Pancreas (tissue), 10 donors: ENCODE measurements around the gene UCKL1. TPM values are rescaled to one million over a fixed set of nuclear protein-coding genes. Genes with fewer than 3 reads are reported as not detected.
"Not testable (repeated sequence)": the region's sequence is repeated elsewhere in the genome, so short reads cannot be mapped to it uniquely, and the experiment has no call there.

Experiments
- ATAC-seq, 4 donors: fragments of 200-7000 bp; cut with Tn5 transposase; one replicate each; pipeline versions ENCODE4 v1.8.0 to v1.9.1; 2020; ENCODE audit warnings: mild to moderate bottlenecking in 4 of 4, moderate library complexity in 4 of 4
- DNase-seq, 6 donors: peaks; one replicate each; pipeline ENCODE4 v3.0.0-alpha.2; 2020
- FAIRE-seq: peaks from 2 replicates; lab custom pipeline; 2012; peaks lifted over from hg19 to GRCh38; lab: Jason Lieb, UNC
- H3K27ac ChIP-seq, 4 donors: fragments of 200-600 bp; sonication (generic); 1 replicate in 3 of 4; 2 replicates in 1 of 4; pipeline versions ENCODE4 v1.5.0 to v1.8.0; 2020
- H3K27me3 ChIP-seq, 4 donors: fragments of 200-600 bp; one replicate each; pipeline ENCODE4 v1.8.0; 2021
- H3K36me3 ChIP-seq, 3 donors: fragments of 200-600 bp; sonication (generic) in 1 of 3; one replicate each; pipeline versions ENCODE4 v1.5.0 to v1.8.0; 2020 to 2021
- H3K4me1 ChIP-seq, 3 donors: fragments of 200-600 bp; one replicate each; pipeline ENCODE4 v1.8.0; 2021
- H3K4me3 ChIP-seq, 4 donors: fragments of 200-600 bp; sonication (generic) in 2 of 4; one replicate each; pipeline versions ENCODE4 v1.5.0 to v1.8.0; 2020 to 2021
- H3K9me3 ChIP-seq, 4 donors: fragments of 200-600 bp; one replicate each; pipeline ENCODE4 v1.8.0; 2021
- WGBS, 2 donors: extraction: QIAGEN DNeasy Blood & Tissue Kit; methylation state at CpG; one replicate each; pipeline ENCODE4 v1.1.7; 2013; 5-methylcytosine and 5-hydroxymethylcytosine counted together
- intact Hi-C, 3 donors: fragments of 100-400 bp; cut with DNase I; formaldehyde crosslinking; loops; one replicate each; pipeline versions ENCODE4 v1.11.1 to v1.14.2; 2022
- polyA plus RNA-seq, 2 donors: library from polyadenylated mRNA; stranded (reverse); fragments of 200-250 nt; gene quantifications; one replicate each; pipeline ENCODE4 v1.2.3, GENCODE V29; 2013
- total RNA-seq, 6 donors: library from RNA; stranded (reverse); fragmentation: NEBNext Ultra II Directional in 4 of 6; extraction: Animal tissue kit (Norgen Biotek cat#: 25700) in 4 of 6; gene quantifications; one replicate each; pipeline versions ENCODE4 v1.2.1 to v1.2.4, GENCODE V29; 2021 to 2023
- TF ChIP-seq, protein P1 (sequence below), 4 donors: fragments of 200-600 bp; sonication (generic) in 3 of 4; IDR thresholded peaks; one replicate each; pipeline versions ENCODE4 v1.5.0 to v1.8.0; 2021; ENCODE audit warnings: antibody characterized with exemption in 4 of 4
- donor health status: healthy with polysubstance abuse.
- donor health status: DM: no; HTN: no; CAD: no; lungs with moderate emphysema.
- donor health status: DM: no; HTN: no; CAD: no.
- donor health status: control.
- donor health status: control.
- donor health status: Bipolar disorder and iron deficiency.
- donor health status: DM: yes; HTN: yes; CAD: no.
- donor health status: DM: no; HTN: no; CAD: no.
- donor health status: DM: no; HTN: no; CAD: no.
- donor health status: DM: yes; HTN: yes; CAD: no.

Gene UCKL1
- total and polyA plus RNA-seq, 8 donors, result 13.9 to 84.7 (median 18.1) TPM

DNA sequence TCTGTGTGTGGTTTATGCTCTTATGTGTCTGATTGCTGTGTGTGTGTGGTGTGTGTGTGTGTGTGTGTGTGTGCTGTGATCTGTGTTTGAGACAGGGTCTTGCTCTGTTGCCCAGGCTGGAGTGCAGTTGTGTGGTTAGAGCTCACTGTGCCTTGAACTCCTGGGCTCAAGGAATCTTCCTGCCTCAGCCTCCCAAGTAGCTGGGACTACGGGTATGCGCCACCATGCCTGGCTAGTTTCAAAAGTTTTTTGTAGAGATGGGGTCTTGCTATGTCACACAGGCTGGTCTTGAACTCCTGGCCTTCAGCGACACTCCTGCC is 16.9 kb upstream of the UCKL1 start:
- H3K27me3 ChIP-seq, result no peaks in the 10 kb centered on the region
- ATAC-seq (no peak), DNase-seq (no peak), FAIRE-seq (no peak)
- TF ChIP-seq, protein P1, sequence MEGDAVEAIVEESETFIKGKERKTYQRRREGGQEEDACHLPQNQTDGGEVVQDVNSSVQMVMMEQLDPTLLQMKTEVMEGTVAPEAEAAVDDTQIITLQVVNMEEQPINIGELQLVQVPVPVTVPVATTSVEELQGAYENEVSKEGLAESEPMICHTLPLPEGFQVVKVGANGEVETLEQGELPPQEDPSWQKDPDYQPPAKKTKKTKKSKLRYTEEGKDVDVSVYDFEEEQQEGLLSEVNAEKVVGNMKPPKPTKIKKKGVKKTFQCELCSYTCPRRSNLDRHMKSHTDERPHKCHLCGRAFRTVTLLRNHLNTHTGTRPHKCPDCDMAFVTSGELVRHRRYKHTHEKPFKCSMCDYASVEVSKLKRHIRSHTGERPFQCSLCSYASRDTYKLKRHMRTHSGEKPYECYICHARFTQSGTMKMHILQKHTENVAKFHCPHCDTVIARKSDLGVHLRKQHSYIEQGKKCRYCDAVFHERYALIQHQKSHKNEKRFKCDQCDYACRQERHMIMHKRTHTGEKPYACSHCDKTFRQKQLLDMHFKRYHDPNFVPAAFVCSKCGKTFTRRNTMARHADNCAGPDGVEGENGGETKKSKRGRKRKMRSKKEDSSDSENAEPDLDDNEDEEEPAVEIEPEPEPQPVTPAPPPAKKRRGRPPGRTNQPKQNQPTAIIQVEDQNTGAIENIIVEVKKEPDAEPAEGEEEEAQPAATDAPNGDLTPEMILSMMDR (IDR thresholded peaks at IDR 0.05), result no peak
- no peaks in the 10 kb centered on the region for H3K36me3 ChIP-seq
- H3K4me3 ChIP-seq, result no peak overlapping the region
- WGBS, 2 donors, result 83 to 88% methylated on average over 3 of the region's 3 CpGs
- no peaks in the 10 kb centered on the region for H3K9me3 ChIP-seq
- no peak overlapping the region for H3K27ac ChIP-seq
- H3K4me1 ChIP-seq, result peaks cover 0 to 9% (median 0%) of the 10 kb centered on the region in 3 donors
- intact Hi-C loops, result loop anchor here in 1 of 3 donors (5.0 kb wide), 1 partner anchor 191 kb away; no protein-coding TSS in a partner anchor

DNA sequence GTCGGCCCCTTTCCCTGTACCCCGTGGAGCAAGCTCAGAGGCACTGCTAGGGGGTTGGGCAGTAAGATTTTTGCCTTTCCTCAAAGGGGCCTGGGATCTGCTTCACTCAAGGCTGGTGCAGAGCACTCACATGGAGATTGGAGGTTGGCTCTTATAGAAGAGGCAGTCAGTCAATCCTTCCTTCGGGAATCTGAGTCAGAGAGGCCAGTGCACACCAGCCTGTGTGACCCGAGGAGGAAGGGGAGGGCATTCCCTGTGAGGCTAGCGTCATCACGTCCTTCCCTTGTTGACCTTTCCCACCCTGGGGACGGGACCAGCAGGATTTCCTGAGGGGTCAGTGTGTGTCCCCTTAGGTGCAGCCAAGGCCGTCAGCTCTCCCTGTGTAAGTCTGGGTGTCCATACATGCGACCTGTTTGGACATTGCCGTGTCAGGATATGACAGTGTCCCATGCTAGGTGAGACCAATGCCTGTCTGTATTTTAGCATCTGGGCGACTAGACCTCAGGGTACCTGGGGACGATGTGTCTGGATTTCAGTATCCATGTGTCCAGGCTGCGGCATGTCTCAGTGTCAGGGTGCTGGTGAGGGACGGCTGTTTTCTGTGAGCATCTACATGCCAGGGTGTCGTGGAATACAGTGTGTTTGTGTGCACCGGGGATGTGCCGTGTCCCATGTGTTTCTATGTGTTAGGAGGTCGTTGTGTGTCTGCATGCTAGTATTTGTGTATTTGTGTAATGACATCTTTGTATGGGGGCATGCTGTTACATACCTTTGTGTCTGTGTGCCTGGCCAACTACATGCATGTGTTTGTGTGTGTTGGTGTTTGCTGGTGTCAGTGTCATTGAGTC is 16.3 kb upstream of the UCKL1 start:
- peaks cover 0 to 9% (median 0%) of the 10 kb centered on the region in 3 donors for H3K4me1 ChIP-seq
- ATAC-seq, result no peak
- TF ChIP-seq, protein P1 (IDR thresholded peaks at IDR 0.05), result no peak
- 62 to 67% methylated on average over 18 of the region's 18 CpGs for WGBS, 2 donors
- DNase-seq, result peak in 4 of 6 donors; percentile 10 to 38 (median 14)
- no peak overlapping the region for H3K27ac ChIP-seq
- H3K36me3 ChIP-seq, result no peaks in the 10 kb centered on the region
- no peaks in the 10 kb centered on the region for H3K27me3 ChIP-seq
- no peaks in the 10 kb centered on the region for H3K9me3 ChIP-seq
- intact Hi-C loops, result loop anchor here in 1 of 3 donors (5.0 kb wide), 1 partner anchor 190 kb away; no protein-coding TSS in a partner anchor
- H3K4me3 ChIP-seq, result no peak overlapping the region
- no peak for FAIRE-seq

DNA sequence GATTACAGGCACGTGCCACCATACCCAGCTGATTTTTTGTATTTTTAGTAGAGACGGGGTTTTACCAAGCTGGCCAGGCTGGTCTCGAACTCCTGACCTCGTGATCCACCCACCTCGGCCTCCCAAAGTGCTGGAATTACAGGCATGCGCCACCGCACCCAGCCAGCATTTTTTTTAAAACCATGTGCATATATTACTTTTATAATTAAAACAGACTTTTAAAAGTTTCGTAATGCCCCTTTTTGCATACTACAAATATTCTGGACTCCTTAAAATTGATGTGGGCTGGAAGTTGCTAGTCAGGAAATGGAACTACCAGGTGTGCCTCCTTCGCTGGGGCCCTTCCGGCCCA is 15.7 kb upstream of the UCKL1 start:
- peak in 1 of 6 donors; percentile 11 for DNase-seq
- not testable (repeated sequence) for H3K27ac ChIP-seq, H3K4me3 ChIP-seq, H3K36me3 ChIP-seq, H3K4me1 ChIP-seq, ATAC-seq, H3K27me3 ChIP-seq, FAIRE-seq, H3K9me3 ChIP-seq
- WGBS, 2 donors, result 82 to 84% methylated on average over 10 of the region's 10 CpGs
- intact Hi-C loops, result loop anchor here in 1 of 3 donors (5.0 kb wide), 1 partner anchor 190 kb away; no protein-coding TSS in a partner anchor

DNA sequence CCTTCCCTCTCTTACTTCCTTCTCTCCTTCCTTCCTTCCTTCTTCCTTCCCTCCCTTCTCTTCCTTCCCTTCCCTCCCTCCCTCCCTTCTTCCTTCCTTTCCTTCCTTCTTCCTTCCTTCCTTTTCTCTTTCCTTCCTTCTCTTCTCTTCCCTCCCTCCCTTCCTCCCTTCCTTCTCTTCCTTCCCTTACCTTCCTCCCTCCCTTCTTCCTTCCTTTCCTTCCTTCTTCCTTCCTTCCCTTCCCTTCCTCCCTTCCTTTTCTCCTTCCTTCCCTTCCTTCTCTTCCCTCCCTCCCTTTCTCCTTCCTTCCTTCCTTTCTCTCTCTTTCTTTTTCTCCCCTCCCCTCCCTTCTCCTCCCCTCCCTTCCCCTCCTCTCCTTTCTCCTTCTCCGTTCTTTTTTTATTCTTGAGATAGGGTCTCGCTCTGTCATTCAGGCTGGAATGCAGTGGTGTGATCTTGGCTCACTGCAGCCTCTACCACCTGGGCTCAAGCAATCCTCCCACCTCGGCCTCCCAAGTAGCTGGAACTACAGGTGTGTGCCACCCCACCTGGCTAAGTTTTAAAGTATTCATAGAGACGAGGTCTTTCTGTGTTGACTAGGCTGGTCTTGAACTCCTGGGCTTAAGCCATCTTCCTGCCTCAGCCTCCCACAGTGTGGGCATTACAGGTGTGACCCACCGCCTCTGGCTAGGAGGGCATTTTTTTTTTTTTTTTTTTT is 14.7 kb upstream of the UCKL1 start:
- peaks cover 0 to 9% (median 0%) of the 10 kb centered on the region in 3 donors for H3K4me1 ChIP-seq
- FAIRE-seq (no peak), DNase-seq (peak in 2 of 6 donors; percentile 7 to 8), ATAC-seq (no peak)
- no peaks in the 10 kb centered on the region for H3K27me3 ChIP-seq
- H3K36me3 ChIP-seq, result no peaks in the 10 kb centered on the region
- intact Hi-C loops, result loop anchor here in 1 of 3 donors (5.0 kb wide), 1 partner anchor 189 kb away; no protein-coding TSS in a partner anchor
- TF ChIP-seq, protein P1 (IDR thresholded peaks at IDR 0.05), result no peak
- 85 to 90% methylated on average over 5 of the region's 5 CpGs for WGBS, 2 donors
- no peaks in the 10 kb centered on the region for H3K9me3 ChIP-seq
- no peak overlapping the region for H3K4me3 ChIP-seq
- H3K27ac ChIP-seq, result no peak overlapping the region
